T-cell (primary cell): ENCODE results near the gene MOXD1. TPM values are rescaled to one million over a fixed set of nuclear protein-coding genes. Genes with fewer than 3 reads are reported as not detected.
"Not testable (repeated sequence)": the region's sequence is repeated elsewhere in the genome, so short reads cannot be mapped to it uniquely, and the experiment has no call there.

Experiments
- ATAC-seq, 4 experiments: fragments of 200-7000 bp in 3 of 4; fragments of 150-1000 bp in 1 of 4; cut with Tn5 transposase; replicated peaks in 1 of 4; 1 replicate in 3 of 4; 2 replicates in 1 of 4; pipeline ENCODE4 v1.10.0; 2021; ENCODE audit warnings: moderate library complexity in 3 of 4, mild to moderate bottlenecking in 2 of 4, moderate number of reproducible peaks in 1 of 4
- CTCF ChIA-PET, 2 donors: fragments of 300-600 bp; sonication (Branson Sonifier 250); formaldehyde crosslinking; loops; one replicate each; lab custom pipeline; 2022; ENCODE audit warnings: antibody characterized with exemption in 2 of 2; lab: Charles Lee
- POLR2A ChIA-PET, 2 donors: fragments of 300-600 bp; sonication (Branson Sonifier 250); formaldehyde crosslinking; loops; one replicate each; lab custom pipeline; 2022; ENCODE audit warnings: antibody characterized with exemption in 2 of 2; lab: Charles Lee
- DNase-seq, 35 experiments: peaks; one replicate each; pipeline versions ENCODE4 v3.0.0 to v3.0.0-alpha.2; 2013 to 2023
- H3K27ac ChIP-seq: one replicate; pipeline ENCODE4 v1.5.1; 2013; ENCODE audit warnings: low read length
- H3K27me3 ChIP-seq, 2 experiments: replicated peaks in 1 of 2; 1 replicate in 1 of 2; 2 replicates in 1 of 2; pipeline versions ENCODE4 v1.6.1 to v1.7.0; 2013; ENCODE audit warnings: low read length in 1 of 2, mixed read lengths in 1 of 2; ENCODE audit not compliant: control insufficient read depth in 2 of 2, insufficient read depth in 2 of 2; ENCODE audit errors: extremely low read depth in 1 of 2
- H3K36me3 ChIP-seq, 2 donors: 1 replicate in 1 of 2; 2 replicates in 1 of 2; pipeline versions ENCODE4 v1.6.1 to v1.7.0; 2013; ENCODE audit warnings: low read length in 1 of 2; ENCODE audit not compliant: control insufficient read depth in 2 of 2, insufficient read depth in 1 of 2; ENCODE audit errors: extremely low read depth in 1 of 2
- H3K4me1 ChIP-seq, 2 experiments: 1 replicate in 1 of 2; 2 replicates in 1 of 2; pipeline versions ENCODE4 v1.6.1 to v1.7.0; 2013; ENCODE audit warnings: low read length in 2 of 2, mixed read lengths in 1 of 2; ENCODE audit not compliant: insufficient read depth in 2 of 2, control insufficient read depth in 1 of 2; ENCODE audit errors: extremely low read depth in 1 of 2
- H3K4me3 ChIP-seq, 2 donors: 1 replicate in 1 of 2; 2 replicates in 1 of 2; pipeline versions ENCODE4 v1.5.1 to v1.7.0; 2013; ENCODE audit warnings: mild to moderate bottlenecking in 2 of 2, low read length in 1 of 2, moderate library complexity in 1 of 2; ENCODE audit not compliant: control insufficient read depth in 1 of 2; ENCODE audit errors: extremely low read depth in 1 of 2
- H3K9me3 ChIP-seq: 2 replicates; pipeline ENCODE4 v1.7.0; 2013
- H3K27ac Mint-ChIP-seq, 2 donors: one replicate each; pipeline ENCODE4 v1.8.0; 2020 to 2021; ENCODE audit warnings: mild to moderate bottlenecking in 2 of 2, mixed read lengths in 2 of 2
- H3K27me3 Mint-ChIP-seq, 2 donors: one replicate each; pipeline ENCODE4 v1.8.0; 2021 to 2022; ENCODE audit warnings: mixed read lengths in 2 of 2
- H3K36me3 Mint-ChIP-seq: one replicate; pipeline ENCODE4 v1.8.0; 2021; ENCODE audit warnings: mixed read lengths
- H3K4me1 Mint-ChIP-seq, 3 donors: one replicate each; pipeline ENCODE4 v1.8.0; 2020 to 2022; ENCODE audit warnings: mixed read lengths in 3 of 3, mild to moderate bottlenecking in 1 of 3
- H3K4me3 Mint-ChIP-seq, 3 donors: one replicate each; pipeline ENCODE4 v1.8.0; 2020 to 2022; ENCODE audit warnings: mild to moderate bottlenecking in 3 of 3, mixed read lengths in 3 of 3, moderate library complexity in 3 of 3
- H3K9me3 Mint-ChIP-seq, 3 donors: one replicate each; pipeline ENCODE4 v1.8.0; 2020 to 2022; ENCODE audit warnings: mixed read lengths in 3 of 3
- WGBS: methylation state at CpG from one replicate; pipeline ENCODE4 v1.1.5; 2013; ENCODE audit warnings: missing lambda C conversion rate; ENCODE audit not compliant: insufficient coverage; 5-methylcytosine and 5-hydroxymethylcytosine counted together
- total RNA-seq, 35 experiments: library from RNA in 6 of 35; stranded (reverse) in 6 of 35; fragments of 120-200 nt in 1 of 35; gene quantifications; one replicate each; pipeline versions ENCODE4 v1.2.1 to v1.2.4 and lab custom pipeline; 2013 to 2026

Gene MOXD1
- total RNA-seq, 5 donors from 2014 or later (not counting 1 experiment from before 2014, with no cell fraction given): 0.13 to 0.53 (median 0.15) TPM; not detected in 1

GRCh38 chr6:132322398-132322797, 78.9 kb downstream of the MOXD1 start:
- Histone ChIP-seq H3K27me3 (peaks cover 0 to 2% of the 10 kb centered on the region in 2 experiments), H3K27ac (no peak overlapping the region), H3K4me3 (no peak overlapping the region), H3K9me3 (no peaks in the 10 kb centered on the region), H3K4me1 (no peaks in the 10 kb centered on the region), H3K36me3 (no peaks in the 10 kb centered on the region)
- no peak for DNase-seq
- Mint-ChIP-seq H3K27ac (no peak overlapping the region), H3K9me3 (no peaks in the 10 kb centered on the region), H3K4me1 (no peaks in the 10 kb centered on the region), H3K4me3 (no peak overlapping the region), H3K27me3 (peaks cover 4 to 12% of the 10 kb centered on the region in 2 donors), H3K36me3 (no peaks in the 10 kb centered on the region)
- ChIA-PET CTCF (interaction anchor here (0.7 to 1.0 kb wide), 2 partner anchors 38 to 42 kb away, joined by 3 to 4 read pairs; no protein-coding TSS in a partner anchor), POLR2A (no interaction called here)
- WGBS: 38% methylated on average over 2 of the region's 2 CpGs
- ATAC-seq: no peak

GRCh38 chr6:132320007-132320406, 81.3 kb downstream of the MOXD1 start:
- CTCF ChIA-PET: interaction anchor here in 1 of 2 donors (0.6 kb wide), 1 partner anchor 40 kb away, joined by 4 read pairs; no protein-coding TSS in a partner anchor

GRCh38 chr6:132316970-132317369, 84.3 kb downstream of the MOXD1 start:
- CTCF ChIA-PET: interaction anchor here in 1 of 2 donors (0.7 kb wide), 1 partner anchor 15 kb away, joined by 3 read pairs; no protein-coding TSS in a partner anchor

More at GRCh38 chr6:132320007-132320406, 81.3 kb downstream of the MOXD1 start:
- Mint-ChIP-seq H3K9me3 (peaks cover 7 to 19% (median 10%) of the 10 kb centered on the region in 3 donors), H3K27me3 (peaks cover 4 to 12% of the 10 kb centered on the region in 2 donors), H3K36me3 (no peaks in the 10 kb centered on the region), H3K4me1 (no peaks in the 10 kb centered on the region), H3K4me3 (no peak overlapping the region), H3K27ac (no peak overlapping the region)
- Histone ChIP-seq H3K36me3 (no peaks in the 10 kb centered on the region), H3K4me1 (no peaks in the 10 kb centered on the region), H3K4me3 (no peak overlapping the region), H3K27ac (no peak overlapping the region), H3K27me3 (peaks cover 0 to 2% of the 10 kb centered on the region in 2 experiments), H3K9me3 (no peaks in the 10 kb centered on the region)
- ATAC-seq (no peak), DNase-seq (no peak)
- POLR2A ChIA-PET: no interaction called here

GRCh38 chr6:132314432-132314831, 86.8 kb downstream of the MOXD1 start:
- H3K27ac Mint-ChIP-seq: no peak overlapping the region
- Histone ChIP-seq H3K36me3 (no peaks in the 10 kb centered on the region), H3K4me3 (no peak overlapping the region), H3K27me3 (no peaks in the 10 kb centered on the region), H3K9me3 (no peaks in the 10 kb centered on the region), H3K4me1 (no peaks in the 10 kb centered on the region), H3K27ac (no peak overlapping the region)
- 66% methylated on average over 3 of the region's 3 CpGs for WGBS
- H3K9me3 Mint-ChIP-seq: peaks cover 10 to 25% (median 13%) of the 10 kb centered on the region in 3 donors
- peaks cover 0 to 9% of the 10 kb centered on the region in 2 donors for H3K27me3 Mint-ChIP-seq
- H3K36me3 Mint-ChIP-seq: no peaks in the 10 kb centered on the region
- DNase-seq (no peak), ATAC-seq (no peak)
- H3K4me1 Mint-ChIP-seq: no peaks in the 10 kb centered on the region
- no peak overlapping the region for H3K4me3 Mint-ChIP-seq
- POLR2A ChIA-PET: no interaction called here
- CTCF ChIA-PET: no interaction called here

More at GRCh38 chr6:132316970-132317369, 84.3 kb downstream of the MOXD1 start:
- Mint-ChIP-seq H3K27ac (no peak overlapping the region), H3K36me3 (no peaks in the 10 kb centered on the region), H3K27me3 (peaks cover 4 to 13% of the 10 kb centered on the region in 2 donors), H3K4me1 (no peaks in the 10 kb centered on the region), H3K9me3 (peaks cover 10 to 19% (median 13%) of the 10 kb centered on the region in 3 donors), H3K4me3 (no peak overlapping the region)
- H3K4me1 ChIP-seq: no peaks in the 10 kb centered on the region
- WGBS: no CpG with 5 or more reads among the region's 1 CpG
- DNase-seq (no peak), ATAC-seq (no peak)
- H3K36me3 ChIP-seq: no peaks in the 10 kb centered on the region
- H3K9me3 ChIP-seq: no peaks in the 10 kb centered on the region
- POLR2A ChIA-PET: no interaction called here
- H3K27ac ChIP-seq: no peak overlapping the region
- H3K27me3 ChIP-seq: no peaks in the 10 kb centered on the region
- no peak overlapping the region for H3K4me3 ChIP-seq

- H3K27ac ChIP-seq: no peak overlapping the region
- no peak for ATAC-seq
- no peak for DNase-seq
- H3K27me3 ChIP-seq: no peaks in the 10 kb centered on the region
- H3K36me3 ChIP-seq: no peaks in the 10 kb centered on the region
- no CpG with 5 or more reads among the region's 2 CpGs for WGBS
- H3K4me1 ChIP-seq: no peaks in the 10 kb centered on the region
- H3K9me3 ChIP-seq: no peaks in the 10 kb centered on the region
- Mint-ChIP-seq H3K4me1 (no peaks in the 10 kb centered on the region), H3K9me3 (peaks cover 9 to 29% (median 17%) of the 10 kb centered on the region in 3 donors), H3K36me3 (no peaks in the 10 kb centered on the region), H3K4me3 (no peak overlapping the region), H3K27ac (no peak overlapping the region), H3K27me3 (peaks cover 0 to 15% of the 10 kb centered on the region in 2 donors)
- CTCF ChIA-PET: no interaction called here
- POLR2A ChIA-PET: no interaction called here
- H3K4me3 ChIP-seq: no peak overlapping the region
Observed at GRCh38 chr6:132310921-132311320, 90.4 kb downstream of the MOXD1 start.

GRCh38 chr6:132310151-132310550, 91.1 kb downstream of the MOXD1 start:
- peaks cover 0 to 15% of the 10 kb centered on the region in 2 donors for H3K27me3 Mint-ChIP-seq
- CTCF ChIA-PET, H3K4me1 Mint-ChIP-seq, H3K4me3 ChIP-seq, H3K4me3 Mint-ChIP-seq, H3K36me3 ChIP-seq, H3K27ac ChIP-seq, H3K4me1 ChIP-seq, H3K27me3 ChIP-seq, DNase-seq, H3K36me3 Mint-ChIP-seq, ATAC-seq, POLR2A ChIA-PET, H3K27ac Mint-ChIP-seq, H3K9me3 ChIP-seq: not testable (repeated sequence)
- no CpG with 5 or more reads among the region's 4 CpGs for WGBS
- H3K9me3 Mint-ChIP-seq: peaks cover 10 to 24% (median 17%) of the 10 kb centered on the region in 3 donors
